ENCODE measurements around the gene METTL3. TPM values are rescaled to one million over a fixed set of nuclear protein-coding genes. Genes with fewer than 3 reads are reported as not detected.
"Not testable (repeated sequence)": the region's sequence is repeated elsewhere in the genome, so short reads cannot be mapped to it uniquely, and the experiment has no call there.

The METTL3 gene
- 57.9 TPM for polyA plus RNA-seq
- long read RNA-seq, donor 1, partial matches to known transcripts, result 5 of 9 reads
- long read RNA-seq, donor 1, other reads (novel, unspliced or antisense), result 0 of 9 reads
- long read RNA-seq, donor 2, transcript METTL3-201 (11 exons, 2,015 nt), result major isoform, 7 of 31 reads
- long read RNA-seq, donor 2, partial matches to known transcripts, result 12 of 31 reads
- long read RNA-seq, donor 2, other reads (novel, unspliced or antisense), result 0 of 31 reads
- long read RNA-seq, donor 3, result 0 reads
- long read RNA-seq, donor 4, partial matches to known transcripts, result 0 of 2 reads
- long read RNA-seq, donor 4, other reads (novel, unspliced or antisense), result 0 of 2 reads
- long read RNA-seq, donor 5, transcript METTL3-201 (11 exons, 2,015 nt), result major isoform, 8 of 9 reads
- long read RNA-seq, donor 5, partial matches to known transcripts, result 0 of 9 reads
- long read RNA-seq, donor 5, other reads (novel, unspliced or antisense), result 0 of 9 reads
- long read RNA-seq, donor 6, partial matches to known transcripts, result 13 of 17 reads
- long read RNA-seq, donor 6, other reads (novel, unspliced or antisense), result 0 of 17 reads
- long read RNA-seq, donor 7, partial matches to known transcripts, result 14 of 17 reads
- long read RNA-seq, donor 7, other reads (novel, unspliced or antisense), result 0 of 17 reads
- long read RNA-seq, donor 8, partial matches to known transcripts, result 10 of 14 reads
- long read RNA-seq, donor 8, other reads (novel, unspliced or antisense), result 0 of 14 reads
- long read RNA-seq, donor 9, transcript METTL3-201 (11 exons, 2,015 nt), result major isoform, 6 of 27 reads
- long read RNA-seq, donor 9, partial matches to known transcripts, result 18 of 27 reads
- long read RNA-seq, donor 9, other reads (novel, unspliced or antisense), result 0 of 27 reads
- long read RNA-seq, donor 10, transcript METTL3-201 (11 exons, 2,015 nt), result major isoform, 7 of 19 reads
- long read RNA-seq, donor 10, partial matches to known transcripts, result 10 of 19 reads
- long read RNA-seq, donor 10, other reads (novel, unspliced or antisense), result 0 of 19 reads
- long read RNA-seq, donor 11, transcript METTL3-201 (11 exons, 2,015 nt), result major isoform, 8 of 19 reads
- long read RNA-seq, donor 11, partial matches to known transcripts, result 8 of 19 reads
- long read RNA-seq, donor 11, other reads (novel, unspliced or antisense), result 0 of 19 reads

DNA sequence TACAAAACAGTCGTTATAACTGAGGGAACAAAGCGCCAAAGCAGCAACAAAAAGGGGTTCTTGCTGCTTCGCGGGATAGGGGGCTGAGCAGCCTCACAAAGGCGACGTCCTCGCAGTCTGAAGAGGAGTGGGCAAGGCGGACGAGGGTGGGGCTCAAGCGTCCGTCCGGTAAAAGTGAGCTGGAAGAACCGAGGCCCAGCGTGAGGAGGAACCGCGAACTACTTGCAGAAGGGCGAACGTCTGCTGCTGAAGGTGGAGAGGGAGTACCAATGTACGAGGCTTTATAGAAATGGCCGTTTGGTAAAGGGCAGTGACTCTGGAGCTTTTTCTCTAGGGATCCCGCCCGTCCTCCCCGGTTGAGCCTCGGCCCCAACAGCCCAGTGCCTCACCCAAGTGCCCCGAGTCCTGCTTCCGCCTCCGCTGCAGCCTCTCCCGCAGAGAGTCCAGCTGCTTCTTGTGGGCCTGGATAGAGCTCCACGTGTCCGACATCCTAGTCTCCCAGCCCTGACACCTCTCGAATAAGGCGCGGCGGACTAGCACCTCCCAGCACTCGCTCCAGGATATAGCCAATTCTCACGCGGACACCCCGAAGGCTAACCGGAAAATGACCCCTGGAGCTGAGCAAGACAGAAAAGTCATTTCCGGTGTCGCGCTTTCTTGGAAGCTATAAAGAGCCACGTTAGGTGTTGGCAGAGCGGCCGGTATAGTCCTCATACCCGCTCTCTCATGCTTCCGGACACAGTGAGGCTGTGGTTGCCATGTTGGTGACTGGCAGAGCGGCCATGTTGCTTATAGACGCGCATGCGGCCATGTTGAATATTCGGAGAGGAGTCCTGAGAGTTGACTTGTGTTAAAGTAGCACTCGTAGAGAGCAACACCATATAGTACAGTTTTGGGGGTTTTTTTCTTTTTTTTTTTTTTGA, at the start of gene METTL3:
METTL3 (minus strand) TSS at position 606 of the 923 bp plus-strand sequence; CDS start at position 489, 117 bp downstream.
- no peaks in the 10 kb centered on the region for H3K9me3 ChIP-seq (ENCODE audit: control insufficient read depth, low read depth, low read length)
- peak within 1 kb of the TSS; percentile 94 for H3K4me3 ChIP-seq (ENCODE audit: low read length)
- peak; percentile 98 to 99 for DNase-seq
- no CpG with 5 or more reads among the region's 53 CpGs for WGBS (ENCODE audit: insufficient coverage, low lambda C conversion rate)
- peaks cover 3% of the 10 kb centered on the region for H3K4me1 ChIP-seq (ENCODE audit: control insufficient read depth, insufficient read depth, low read length)
- peaks cover 11% of the 10 kb centered on the region for H3K36me3 ChIP-seq (ENCODE audit: control insufficient read depth, insufficient read depth, low read length)
- peak within 1 kb of the TSS; percentile 82 for H3K27ac ChIP-seq (ENCODE audit: low read length)
- H3K27me3 ChIP-seq (ENCODE audit: control insufficient read depth, insufficient read depth, low read length), result no peaks in the 10 kb centered on the region

DNA sequence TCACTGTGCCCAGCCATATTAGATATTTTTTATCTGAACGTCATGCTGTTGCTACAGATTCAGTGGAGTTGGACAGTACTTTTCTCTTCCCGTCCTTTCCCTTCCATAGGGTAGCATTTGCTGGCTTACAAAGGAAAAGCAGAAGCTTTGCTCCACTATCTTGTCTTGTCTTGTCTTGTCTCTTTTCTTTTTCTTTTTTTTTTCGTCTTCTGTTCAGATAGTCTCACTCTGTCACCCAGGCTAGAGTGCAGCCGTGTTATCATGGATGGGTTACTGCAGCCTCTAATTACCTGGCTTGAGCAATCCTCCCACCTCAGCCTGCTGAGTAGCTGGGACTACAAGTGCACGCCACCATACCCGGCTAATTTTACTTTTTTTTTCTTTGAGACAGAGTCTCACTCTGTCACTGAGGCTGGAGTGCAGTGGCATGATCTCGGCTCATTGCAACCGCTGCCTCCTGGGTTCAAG, 47.6 kb upstream of the METTL3 start:
- peak; percentile 47 to 61 for DNase-seq
- no peaks in the 10 kb centered on the region for H3K9me3 ChIP-seq (ENCODE audit: control insufficient read depth, low read depth, low read length)
- no peak overlapping the region for H3K4me3 ChIP-seq (ENCODE audit: low read length)
- WGBS (ENCODE audit: insufficient coverage, low lambda C conversion rate), result 59% methylated on average over 4 of the region's 8 CpGs
- no peaks in the 10 kb centered on the region for H3K36me3 ChIP-seq (ENCODE audit: control insufficient read depth, insufficient read depth, low read length)
- H3K4me1 ChIP-seq (ENCODE audit: control insufficient read depth, insufficient read depth, low read length), result peaks cover 8% of the 10 kb centered on the region
- H3K27ac ChIP-seq (ENCODE audit: low read length), result no peak overlapping the region
- no peaks in the 10 kb centered on the region for H3K27me3 ChIP-seq (ENCODE audit: control insufficient read depth, insufficient read depth, low read length)

DNA sequence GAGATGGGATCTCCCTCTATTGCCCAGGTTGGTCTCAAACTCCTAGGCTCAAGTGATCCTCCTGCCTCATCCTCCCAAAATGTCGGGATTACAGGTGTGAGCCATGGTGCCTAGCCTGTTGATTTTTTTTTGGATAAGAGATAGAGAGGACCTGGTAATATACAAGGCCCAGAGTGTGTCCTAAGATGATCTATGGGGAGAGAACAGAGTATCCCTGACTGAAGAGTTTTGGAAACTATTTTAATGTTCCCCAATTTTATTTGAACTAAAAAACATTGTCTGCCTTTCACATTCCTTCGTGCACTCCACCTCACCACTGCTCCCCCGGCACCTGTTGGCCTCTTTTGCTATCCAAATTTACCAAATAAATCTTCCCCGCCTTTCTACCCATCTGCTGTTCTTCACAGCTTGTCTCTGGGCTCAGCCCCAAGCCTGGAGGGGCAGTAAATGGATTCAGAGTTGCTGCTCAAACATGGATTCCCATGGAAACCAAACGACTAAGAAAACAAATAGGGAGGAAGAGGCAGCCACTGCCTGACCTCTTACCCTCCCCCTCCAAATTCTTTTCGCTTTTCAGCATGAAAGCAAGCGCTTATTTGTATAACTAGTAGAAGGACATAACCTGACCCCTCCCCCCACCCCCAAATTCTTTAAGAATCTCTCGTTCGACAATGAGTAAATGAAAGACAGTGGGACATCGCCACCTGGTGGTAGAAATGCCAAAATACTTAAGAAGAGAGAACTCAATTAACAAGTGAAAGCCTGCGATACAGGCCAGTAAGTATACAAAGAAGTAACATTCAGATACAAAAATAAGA, 46.2 kb upstream of the METTL3 start:
- no peaks in the 10 kb centered on the region for H3K9me3 ChIP-seq (ENCODE audit: control insufficient read depth, low read depth, low read length)
- H3K4me1 ChIP-seq (ENCODE audit: control insufficient read depth, insufficient read depth, low read length), result peaks cover 8% of the 10 kb centered on the region
- no peaks in the 10 kb centered on the region for H3K27me3 ChIP-seq (ENCODE audit: control insufficient read depth, insufficient read depth, low read length)
- H3K27ac ChIP-seq (ENCODE audit: low read length), result no peak overlapping the region
- no peaks in the 10 kb centered on the region for H3K36me3 ChIP-seq (ENCODE audit: control insufficient read depth, insufficient read depth, low read length)
- 9% methylated on average over 4 of the region's 11 CpGs for WGBS (ENCODE audit: insufficient coverage, low lambda C conversion rate)
- peak; percentile 81 to 83 for DNase-seq
- peak overlapping the region; percentile 30 for H3K4me3 ChIP-seq (ENCODE audit: low read length)

DNA sequence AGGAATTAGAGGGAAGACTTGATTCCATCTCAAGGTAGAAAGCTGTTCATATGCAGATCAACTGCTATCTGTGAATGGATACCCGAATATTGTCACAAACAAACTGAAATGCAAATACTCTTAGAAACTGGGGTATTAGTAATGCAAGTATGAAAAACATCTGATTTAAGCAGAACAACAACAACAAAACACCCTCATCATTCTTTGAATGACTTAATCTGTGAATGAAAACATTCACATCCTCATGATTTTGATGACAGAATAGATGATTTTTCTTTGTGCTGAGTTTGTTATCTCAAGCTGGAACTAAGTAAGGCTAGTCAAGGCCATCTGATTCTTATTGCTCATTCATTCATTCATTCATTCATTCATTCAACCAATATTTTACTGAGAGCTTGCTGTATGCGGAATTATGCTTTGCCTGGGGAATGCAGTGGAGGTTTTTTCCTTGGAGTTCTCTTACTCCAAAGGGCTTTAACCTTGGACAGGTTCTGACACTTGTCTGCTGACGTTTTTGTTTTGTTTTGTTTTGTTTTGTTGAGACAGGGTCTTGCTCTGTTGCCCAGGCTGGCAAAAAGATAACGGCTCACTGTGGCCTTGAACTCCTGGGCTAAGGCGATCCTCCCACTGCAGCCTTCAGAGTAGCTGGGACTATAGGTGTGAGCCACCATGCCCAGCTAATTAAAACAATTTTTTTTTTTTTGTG, 45.4 kb upstream of the METTL3 start:
- 100% methylated on average over 1 of the region's 5 CpGs for WGBS (ENCODE audit: insufficient coverage, low lambda C conversion rate)
- H3K4me1 ChIP-seq (ENCODE audit: control insufficient read depth, insufficient read depth, low read length), result peaks cover 8% of the 10 kb centered on the region
- H3K27me3 ChIP-seq (ENCODE audit: control insufficient read depth, insufficient read depth, low read length), result no peaks in the 10 kb centered on the region
- no peak overlapping the region for H3K4me3 ChIP-seq (ENCODE audit: low read length)
- no peak for DNase-seq
- H3K36me3 ChIP-seq (ENCODE audit: control insufficient read depth, insufficient read depth, low read length), result no peaks in the 10 kb centered on the region
- no peaks in the 10 kb centered on the region for H3K9me3 ChIP-seq (ENCODE audit: control insufficient read depth, low read depth, low read length)
- H3K27ac ChIP-seq (ENCODE audit: low read length), result no peak overlapping the region

DNA sequence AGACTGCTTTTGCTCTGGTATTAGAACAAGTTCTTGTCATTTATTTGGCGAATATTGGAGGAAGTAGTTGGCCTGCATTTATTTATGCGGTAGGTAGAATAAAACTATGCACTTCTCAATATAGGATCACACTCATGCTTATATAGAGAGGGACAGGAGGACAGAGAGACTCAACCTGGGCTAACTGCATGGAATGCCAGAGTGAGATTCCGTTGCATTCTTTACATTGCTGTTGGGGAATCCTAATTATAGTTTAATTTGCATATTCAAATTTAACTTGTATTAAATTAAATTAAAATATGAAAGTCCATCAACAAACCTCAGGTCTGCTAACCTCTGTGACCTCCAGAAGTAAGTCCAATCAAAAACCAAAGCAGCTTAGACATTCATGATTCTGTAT, 42.1 kb upstream of the METTL3 start:
- Histone ChIP-seq H3K27me3 (ENCODE audit: control insufficient read depth, insufficient read depth, low read length) (no peaks in the 10 kb centered on the region), H3K4me3 (ENCODE audit: low read length) (no peak overlapping the region), H3K36me3 (ENCODE audit: control insufficient read depth, insufficient read depth, low read length) (no peaks in the 10 kb centered on the region), H3K27ac (ENCODE audit: low read length) (no peak overlapping the region), H3K9me3 (ENCODE audit: control insufficient read depth, low read depth, low read length) (no peaks in the 10 kb centered on the region), H3K4me1 (ENCODE audit: control insufficient read depth, insufficient read depth, low read length) (peaks cover 8% of the 10 kb centered on the region)
- WGBS (ENCODE audit: insufficient coverage, low lambda C conversion rate), result 100% methylated on average over 1 of the region's 3 CpGs
- DNase-seq, result no peak

DNA sequence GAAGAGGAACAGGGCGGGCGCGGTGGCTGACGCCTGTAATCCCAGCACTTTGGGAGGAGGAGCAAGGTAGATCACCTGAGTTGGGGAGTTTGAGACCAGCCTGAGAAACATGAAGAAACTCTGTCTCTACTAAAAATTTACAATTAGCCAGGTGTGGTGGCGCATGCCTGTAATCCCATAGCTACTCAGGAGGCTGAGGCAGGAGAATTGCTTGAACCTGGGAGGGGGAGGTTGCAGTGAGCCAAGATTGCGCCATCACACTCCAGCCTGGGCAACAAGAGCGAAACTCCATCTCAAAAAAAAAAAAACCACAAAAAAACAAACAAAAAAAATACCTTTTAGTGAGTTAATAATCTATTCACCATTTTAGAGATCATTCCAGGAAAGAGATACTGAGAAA, 33.4 kb upstream of the METTL3 start:
- H3K27me3 ChIP-seq (ENCODE audit: control insufficient read depth, insufficient read depth, low read length); DNase-seq; H3K4me1 ChIP-seq (ENCODE audit: control insufficient read depth, insufficient read depth, low read length); H3K4me3 ChIP-seq (ENCODE audit: low read length); H3K27ac ChIP-seq (ENCODE audit: low read length); H3K36me3 ChIP-seq (ENCODE audit: control insufficient read depth, insufficient read depth, low read length); H3K9me3 ChIP-seq (ENCODE audit: control insufficient read depth, low read depth, low read length): not testable (repeated sequence)
- no CpG with 5 or more reads among the region's 7 CpGs for WGBS (ENCODE audit: insufficient coverage, low lambda C conversion rate)

DNA sequence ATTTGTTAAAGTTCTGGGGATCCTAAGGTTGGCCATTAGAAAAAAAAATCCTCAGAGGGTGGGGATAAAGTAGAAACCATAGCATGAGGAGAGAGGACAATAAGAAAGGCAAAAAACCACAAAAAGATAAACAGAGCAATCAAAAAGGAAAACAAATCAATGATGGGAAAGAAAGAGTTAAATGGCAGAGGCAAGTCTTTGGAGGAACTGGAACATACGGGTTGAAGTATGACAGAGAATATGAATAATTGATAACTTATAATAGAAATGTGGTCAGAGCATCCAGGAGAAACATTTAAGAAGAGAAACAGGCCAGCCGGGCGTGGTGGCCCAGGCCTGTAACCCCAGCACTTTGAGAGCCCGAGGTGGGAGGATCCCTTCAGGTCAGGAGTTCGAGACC, 32.8 kb upstream of the METTL3 start:
- Histone ChIP-seq H3K4me1 (ENCODE audit: control insufficient read depth, insufficient read depth, low read length) (no peaks in the 10 kb centered on the region), H3K36me3 (ENCODE audit: control insufficient read depth, insufficient read depth, low read length) (no peaks in the 10 kb centered on the region), H3K27ac (ENCODE audit: low read length) (no peak overlapping the region), H3K4me3 (ENCODE audit: low read length) (no peak overlapping the region), H3K27me3 (ENCODE audit: control insufficient read depth, insufficient read depth, low read length) (peaks cover 2% of the 10 kb centered on the region), H3K9me3 (ENCODE audit: control insufficient read depth, low read depth, low read length) (no peaks in the 10 kb centered on the region)
- DNase-seq, result no peak
- 13% methylated on average over 1 of the region's 5 CpGs for WGBS (ENCODE audit: insufficient coverage, low lambda C conversion rate)

DNA sequence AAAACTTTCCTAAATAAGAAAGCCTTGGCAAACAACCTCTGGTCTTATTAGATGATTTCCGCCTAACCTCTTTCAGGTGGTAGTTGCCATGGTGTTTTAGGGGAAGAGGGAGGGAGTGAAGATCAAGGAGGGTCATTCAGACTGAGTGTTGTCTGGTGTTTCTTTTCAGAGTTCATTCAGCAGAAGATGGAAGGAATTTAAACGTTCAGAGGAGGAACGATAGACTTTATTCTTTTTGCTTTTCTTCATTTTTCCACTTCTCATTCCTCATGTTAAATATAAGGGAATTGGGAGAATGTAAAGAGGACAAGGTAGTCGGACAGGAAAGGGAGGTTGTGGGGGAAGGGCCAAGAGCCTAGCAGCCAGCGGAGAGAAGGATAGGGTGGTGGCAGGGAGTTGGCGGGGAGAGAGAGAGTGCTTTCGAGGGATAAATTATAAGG, 32.4 kb upstream of the METTL3 start:
- no peaks in the 10 kb centered on the region for H3K9me3 ChIP-seq (ENCODE audit: control insufficient read depth, low read depth, low read length)
- H3K4me1 ChIP-seq (ENCODE audit: control insufficient read depth, insufficient read depth, low read length), result no peaks in the 10 kb centered on the region
- peaks cover 2% of the 10 kb centered on the region for H3K27me3 ChIP-seq (ENCODE audit: control insufficient read depth, insufficient read depth, low read length)
- H3K27ac ChIP-seq (ENCODE audit: low read length), result no peak overlapping the region
- H3K36me3 ChIP-seq (ENCODE audit: control insufficient read depth, insufficient read depth, low read length), result no peaks in the 10 kb centered on the region
- no peak overlapping the region for H3K4me3 ChIP-seq (ENCODE audit: low read length)
- 8% methylated on average over 5 of the region's 7 CpGs for WGBS (ENCODE audit: insufficient coverage, low lambda C conversion rate)
- DNase-seq, result no peak
